A673 (cell line): ENCODE data around the gene CYSTM1.

Experiments
- EZH2 ChIP-seq: fragments of 200-600 bp; sonication (generic); IDR thresholded peaks from 2 replicates; pipeline ENCODE4 v1.6.1; 2017; ENCODE audit warnings: borderline replicate concordance, low read depth, mild to moderate bottlenecking, mixed read lengths, antibody characterized with exemption, low read length; ENCODE audit not compliant: poor library complexity, severe bottlenecking
- TF ChIP-seq, protein P1 (sequence below): fragments of 300-800, 200-600 bp; sonication (generic); conservative IDR thresholded peaks from 2 replicates; pipeline ENCODE4 v1.5.1; 2017; ENCODE audit warnings: low read depth, mild to moderate bottlenecking, antibody characterized with exemption, low read length, moderate library complexity, mixed read lengths

DNA sequence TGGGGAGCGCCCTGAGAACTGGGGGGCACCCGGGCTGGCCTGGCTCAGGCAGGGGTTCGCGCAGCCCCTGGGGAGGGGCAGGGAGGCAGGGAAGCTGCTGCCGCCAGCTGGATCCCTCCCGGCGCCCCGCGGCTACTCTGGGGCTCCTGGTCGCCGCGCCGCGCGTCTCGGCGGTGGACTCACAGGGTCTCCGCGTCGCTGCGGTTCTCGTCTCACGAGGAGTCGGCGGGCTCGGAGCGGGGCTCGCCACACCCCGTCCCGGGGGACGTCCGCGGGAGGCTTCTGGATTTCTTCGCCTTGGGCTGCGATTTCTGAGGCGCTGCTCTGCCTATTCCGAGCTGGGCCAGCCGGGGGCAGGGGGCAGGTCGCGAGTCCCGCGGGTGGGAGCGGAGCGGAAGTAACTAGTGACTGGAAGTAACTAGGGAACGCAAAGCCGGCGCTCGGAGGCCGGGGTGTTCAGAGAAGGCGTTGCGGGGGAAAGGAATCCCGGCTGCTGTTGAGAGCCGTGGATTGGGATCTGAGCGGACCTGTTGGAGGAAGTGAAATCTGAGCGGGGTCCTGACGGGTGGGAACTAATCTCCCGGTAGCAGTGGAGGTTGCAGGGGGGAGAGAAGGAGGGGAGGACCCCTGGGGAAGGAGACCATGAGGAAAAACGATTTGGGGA lies 511 bp downstream of the CYSTM1 start:
- TF ChIP-seq, protein P1, sequence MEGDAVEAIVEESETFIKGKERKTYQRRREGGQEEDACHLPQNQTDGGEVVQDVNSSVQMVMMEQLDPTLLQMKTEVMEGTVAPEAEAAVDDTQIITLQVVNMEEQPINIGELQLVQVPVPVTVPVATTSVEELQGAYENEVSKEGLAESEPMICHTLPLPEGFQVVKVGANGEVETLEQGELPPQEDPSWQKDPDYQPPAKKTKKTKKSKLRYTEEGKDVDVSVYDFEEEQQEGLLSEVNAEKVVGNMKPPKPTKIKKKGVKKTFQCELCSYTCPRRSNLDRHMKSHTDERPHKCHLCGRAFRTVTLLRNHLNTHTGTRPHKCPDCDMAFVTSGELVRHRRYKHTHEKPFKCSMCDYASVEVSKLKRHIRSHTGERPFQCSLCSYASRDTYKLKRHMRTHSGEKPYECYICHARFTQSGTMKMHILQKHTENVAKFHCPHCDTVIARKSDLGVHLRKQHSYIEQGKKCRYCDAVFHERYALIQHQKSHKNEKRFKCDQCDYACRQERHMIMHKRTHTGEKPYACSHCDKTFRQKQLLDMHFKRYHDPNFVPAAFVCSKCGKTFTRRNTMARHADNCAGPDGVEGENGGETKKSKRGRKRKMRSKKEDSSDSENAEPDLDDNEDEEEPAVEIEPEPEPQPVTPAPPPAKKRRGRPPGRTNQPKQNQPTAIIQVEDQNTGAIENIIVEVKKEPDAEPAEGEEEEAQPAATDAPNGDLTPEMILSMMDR, result 0 out of 2 replicates have a peak, but pooled peaks have one; percentile 17
- TF ChIP-seq EZH2, result no peak
